Tibial nerve (tissue), 4 donors: ENCODE measurements around the gene MT1F. TPM values are rescaled to one million over a fixed set of nuclear protein-coding genes. Genes with fewer than 3 reads are reported as not detected.

ENCODE experiments used
- DNase-seq, 2 donors: peaks; one replicate each; pipeline ENCODE4 v3.0.0-alpha.2; 2019; ENCODE audit warnings: low spot score in 2 of 2
- H3K27ac ChIP-seq, 4 donors: fragments of 200-600 bp; sonication (generic) in 3 of 4; one replicate each; pipeline ENCODE4 v1.5.1; 2017 to 2019; ENCODE audit warnings: mild to moderate bottlenecking in 1 of 4
- H3K27me3 ChIP-seq, 2 donors: fragments of 200-600 bp; sonication (generic) in 1 of 2; one replicate each; pipeline versions ENCODE4 v1.5.1 to v1.6.0; 2017 to 2019
- H3K36me3 ChIP-seq, 3 donors: fragments of 200-600 bp; sonication (generic); one replicate each; pipeline ENCODE4 v1.5.1; 2018 to 2019
- H3K4me1 ChIP-seq, 4 donors: fragments of 200-600 bp; sonication (generic) in 3 of 4; one replicate each; pipeline ENCODE4 v1.5.1; 2017 to 2019
- H3K4me3 ChIP-seq, 4 donors: fragments of 200-600 bp; sonication (generic) in 3 of 4; one replicate each; pipeline ENCODE4 v1.5.1; 2017 to 2019; ENCODE audit warnings: mild to moderate bottlenecking in 1 of 4, moderate library complexity in 1 of 4
- H3K9me3 ChIP-seq, 4 donors: fragments of 200-600 bp; sonication (generic) in 3 of 4; one replicate each; pipeline ENCODE4 v1.5.1; 2017 to 2019
- CTCF ChIP-seq, 5 experiments: fragments of 200-600 bp in 3 of 5; fragments of 450-650 bp in 2 of 5; sonication (generic) in 3 of 5; IDR thresholded peaks; one replicate each; pipeline ENCODE4 v1.5.1; 2016 to 2019; ENCODE audit warnings: antibody characterized with exemption in 5 of 5, mild to moderate bottlenecking in 3 of 5, moderate library complexity in 2 of 5
- EP300 ChIP-seq, 2 donors: sonication (generic); formaldehyde crosslinking; IDR thresholded peaks; one replicate each; pipeline ENCODE4 v1.6.1; 2017; ENCODE audit warnings: antibody characterized with exemption in 2 of 2, mild to moderate bottlenecking in 1 of 2
- POLR2A ChIP-seq, 2 donors: fragments of 450-650 bp; IDR thresholded peaks; one replicate each; pipeline ENCODE4 v1.6.1; 2017; ENCODE audit warnings: antibody characterized with exemption in 2 of 2, mild to moderate bottlenecking in 2 of 2, moderate library complexity in 2 of 2
- WGBS, 2 donors: methylation state at CpG; one replicate each; pipeline ENCODE4 v1.1.5; 2018; 5-methylcytosine and 5-hydroxymethylcytosine counted together
- total RNA-seq, 4 donors: library from RNA; depleted of rRNA; stranded (reverse); fragments of >200 nt; gene quantifications; one replicate each; pipeline ENCODE4 v1.1.0, GENCODE V29; 2016

MT1F gene
- total RNA-seq, 4 donors from 2014 or later = 3.0 to 34.3 (median 11.3) TPM

GRCh38 chr16:56637814-56638750, 19.7 kb upstream of the MT1F start, which contains the start of gene MT1A:
MT1A (plus strand) TSS chr16:56638666; CDS start chr16:56638739, 73 bp downstream.
- 14 to 19% methylated on average over 45 to 52 of the region's 68 CpGs for WGBS, 2 donors
- peak; percentile 51 to 61 for DNase-seq

GRCh38 chr16:56639045-56639444, 18.7 kb upstream of the MT1F start:
- DNase-seq = no peak
- H3K9me3 ChIP-seq = no peaks in the 10 kb centered on the region
- peak overlapping the region in 1 of 4 donors; percentile 50 for H3K4me3 ChIP-seq
- peaks cover 0 to 61% (median 26%) of the 10 kb centered on the region in 4 donors for H3K4me1 ChIP-seq
- no peaks in the 10 kb centered on the region for H3K36me3 ChIP-seq
- peaks cover 0 to 44% of the 10 kb centered on the region in 2 donors for H3K27me3 ChIP-seq
- no peak for TF ChIP-seq CTCF (IDR thresholded peaks at IDR 0.05)
- TF ChIP-seq EP300 (IDR thresholded peaks at IDR 0.05) = no peak
- no peak for TF ChIP-seq POLR2A (IDR thresholded peaks at IDR 0.05)
- H3K27ac ChIP-seq = peak overlapping the region in 2 of 4 donors; percentile 78 to 82
- WGBS, 2 donors = 63 to 74% methylated on average over 1 of the region's 1 CpG

More at GRCh38 chr16:56637814-56638750, 19.7 kb upstream of the MT1F start, which contains the start of gene MT1A:
- no peaks in the 10 kb centered on the region for H3K9me3 ChIP-seq
- H3K27ac ChIP-seq = peak within 1 kb of the TSS; percentile 71 to 82 (median 76)
- peaks cover 0 to 42% of the 10 kb centered on the region in 2 donors for H3K27me3 ChIP-seq
- H3K36me3 ChIP-seq = no peaks in the 10 kb centered on the region
- H3K4me3 ChIP-seq = peak within 1 kb of the TSS; percentile 38 to 50 (median 39)
- H3K4me1 ChIP-seq = peaks cover 0 to 61% (median 16%) of the 10 kb centered on the region in 4 donors
- TF ChIP-seq EP300 (IDR thresholded peaks at IDR 0.05) (peak; percentile 65 to 90), CTCF (IDR thresholded peaks at IDR 0.05) (no peak), POLR2A (IDR thresholded peaks at IDR 0.05) (peak; percentile 40 to 71)

DNA sequence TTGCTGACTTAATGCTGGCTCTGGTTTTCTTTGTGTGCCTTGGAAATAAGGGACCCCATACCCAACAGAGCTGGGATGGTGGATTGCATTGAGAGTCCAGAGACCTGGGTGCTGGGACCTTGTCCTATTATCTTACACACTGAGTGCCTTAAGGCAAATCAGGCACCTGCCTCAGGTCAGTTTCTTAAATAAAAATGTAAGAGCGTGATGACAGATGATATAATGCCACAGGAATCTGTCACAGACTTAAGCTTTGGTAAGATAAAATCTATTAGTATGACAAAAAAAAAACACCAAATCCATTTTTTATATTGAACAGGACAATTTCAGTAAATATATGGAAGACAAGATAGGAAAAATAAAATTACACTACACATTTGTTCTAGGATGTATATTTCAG, 17.7 kb upstream of the MT1F start:
- Histone ChIP-seq H3K27ac (no peak overlapping the region), H3K9me3 (no peaks in the 10 kb centered on the region), H3K4me1 (peaks cover 0 to 54% (median 23%) of the 10 kb centered on the region in 4 donors), H3K27me3 (peaks cover 0 to 39% of the 10 kb centered on the region in 2 donors), H3K4me3 (no peak overlapping the region), H3K36me3 (no peaks in the 10 kb centered on the region)
- 94 to 97% methylated on average over 1 of the region's 1 CpG for WGBS, 2 donors
- no peak for DNase-seq
- no peak for TF ChIP-seq CTCF (IDR thresholded peaks at IDR 0.05)
- no peak for TF ChIP-seq POLR2A (IDR thresholded peaks at IDR 0.05)
- TF ChIP-seq EP300 (IDR thresholded peaks at IDR 0.05) = no peak

DNA sequence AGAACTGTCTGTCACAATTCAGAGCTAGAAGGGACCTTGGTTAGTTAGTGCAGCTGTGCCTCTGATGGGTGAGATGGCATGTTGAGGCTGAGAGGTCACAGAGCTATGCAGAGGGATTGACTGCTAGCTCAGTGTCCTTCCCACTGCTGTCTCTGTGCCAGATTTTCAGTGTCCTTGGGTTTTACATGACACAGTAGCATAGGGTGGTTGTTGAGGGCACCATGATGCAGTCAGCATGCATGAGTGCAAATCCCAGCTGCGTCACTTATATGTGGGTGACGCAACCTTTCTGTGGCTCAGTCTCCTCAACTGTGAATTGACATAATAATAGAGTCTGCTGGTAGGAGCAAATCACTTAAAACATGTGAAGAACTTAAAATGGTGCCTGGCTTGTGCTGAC, 16.6 kb upstream of the MT1F start:
- peaks cover 0 to 43% (median 20%) of the 10 kb centered on the region in 4 donors for H3K4me1 ChIP-seq
- WGBS, 2 donors = 87 to 100% methylated on average over 2 of the region's 2 CpGs
- no peaks in the 10 kb centered on the region for H3K36me3 ChIP-seq
- H3K27me3 ChIP-seq = peaks cover 0 to 35% of the 10 kb centered on the region in 2 donors
- H3K9me3 ChIP-seq = no peaks in the 10 kb centered on the region
- no peak for DNase-seq
- no peak for TF ChIP-seq POLR2A (IDR thresholded peaks at IDR 0.05)
- TF ChIP-seq EP300 (IDR thresholded peaks at IDR 0.05) = no peak
- TF ChIP-seq CTCF (IDR thresholded peaks at IDR 0.05) = no peak
- no peak overlapping the region for H3K27ac ChIP-seq
- no peak overlapping the region for H3K4me3 ChIP-seq
